Stimulated activated CD4-positive, alpha-beta T cell treated with anti-CD3 and anti-CD28 coated beads, Interleukin-4, amount 100 ng/mL, for 1 hour (primary cell): Measurements from ENCODE around the gene OSCP1.

ENCODE experiments used
- DNase-seq: peaks from one replicate; pipeline ENCODE4 v3.0.0-alpha.2; 2020

OSCP1 gene

DNA sequence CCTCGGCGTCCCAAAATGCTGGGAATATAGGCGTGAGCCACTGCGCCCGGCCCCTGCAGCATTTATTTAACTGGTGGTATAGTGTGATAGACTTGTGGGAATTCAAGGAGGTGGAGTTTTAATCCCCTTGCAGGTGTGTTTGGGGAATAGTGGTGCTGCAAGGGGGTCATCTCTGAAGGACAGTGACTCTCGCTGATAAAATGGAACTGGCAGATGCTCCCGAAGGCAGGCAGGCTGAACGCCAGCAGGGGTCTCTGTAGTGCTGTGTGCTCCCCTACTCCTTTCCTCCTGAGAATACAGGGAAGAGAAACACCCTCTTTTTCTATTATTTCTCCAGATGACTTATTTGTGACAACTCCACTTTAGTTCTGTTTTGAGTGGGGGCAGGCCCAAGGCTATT, 4.0 kb downstream of the OSCP1 start:
- DNase-seq: no peak

DNA sequence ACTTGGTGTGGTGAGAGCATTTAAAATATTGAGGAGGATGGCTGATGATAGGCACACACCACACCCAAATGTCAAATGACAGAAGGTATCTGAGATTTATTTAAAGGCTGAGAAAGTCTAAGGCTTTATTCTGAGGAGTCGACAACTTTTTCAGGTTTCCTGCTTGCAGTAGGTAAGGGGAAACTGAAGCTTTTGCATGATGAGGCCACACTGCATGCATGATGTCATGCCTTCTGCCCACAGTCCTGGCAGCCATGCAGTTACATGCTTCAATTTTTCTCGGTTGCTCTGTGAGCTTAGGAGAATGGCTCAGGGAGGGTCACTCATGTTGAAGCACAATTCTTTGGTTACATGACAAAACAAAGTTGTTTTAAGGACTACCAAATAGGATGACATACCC, 7.0 kb downstream of the OSCP1 start:
- no peak for DNase-seq

DNA sequence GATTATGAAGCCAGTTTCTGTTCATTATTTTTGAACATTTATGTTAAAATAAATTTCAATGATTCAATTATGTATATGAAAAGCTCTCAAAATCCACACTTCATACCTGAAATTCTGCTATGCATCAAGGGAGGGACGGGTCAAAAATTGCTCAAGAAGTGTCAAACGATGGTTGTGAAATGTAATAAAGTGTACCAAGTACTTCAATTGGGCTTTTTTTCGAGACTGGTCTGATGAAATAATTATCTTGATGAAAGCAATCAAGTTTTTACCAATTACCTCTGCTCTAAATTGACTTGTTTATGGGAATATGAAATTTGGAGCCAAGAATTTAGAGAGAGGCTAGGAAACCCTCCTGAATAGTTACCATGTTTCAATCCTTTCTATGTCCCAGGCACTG, 7.9 kb downstream of the OSCP1 start:
- DNase-seq: no peak

DNA sequence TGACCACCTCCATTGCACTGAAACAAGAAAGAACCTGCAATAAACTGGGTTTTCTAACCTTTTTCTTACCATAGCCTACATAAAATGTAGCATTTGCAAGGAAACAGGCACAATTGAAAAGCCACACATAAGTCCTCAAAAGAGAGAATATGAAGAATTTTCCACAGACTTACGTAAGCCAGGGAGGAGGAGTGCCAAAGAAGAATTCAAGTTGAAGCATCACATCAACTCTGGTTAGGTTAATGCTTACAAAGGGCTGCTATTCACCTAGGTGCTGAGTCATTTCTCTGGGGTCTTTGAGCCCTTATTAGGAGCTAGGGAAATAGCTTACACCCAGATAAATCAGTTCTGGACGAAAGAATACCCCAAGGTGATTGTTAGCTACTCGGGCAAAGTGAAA, 9.6 kb downstream of the OSCP1 start:
- no peak for DNase-seq

DNA sequence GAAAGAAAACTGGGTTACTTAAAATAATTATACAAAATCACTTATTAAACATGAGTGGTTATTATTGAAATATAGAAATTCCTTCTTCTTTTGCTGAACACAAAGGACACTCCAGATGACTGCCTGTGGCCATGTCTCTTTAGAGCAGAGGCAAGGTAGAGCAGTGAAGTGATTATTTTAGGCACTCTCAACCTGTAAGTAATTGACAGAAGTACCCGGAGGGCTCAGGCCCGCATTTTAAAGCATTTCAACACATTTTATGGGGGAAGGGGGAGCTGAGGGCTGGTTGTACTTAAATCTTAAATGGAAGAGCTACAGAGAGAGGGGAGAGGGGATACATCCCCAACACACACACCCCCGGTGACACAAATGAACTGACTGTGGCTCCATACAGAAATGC, 10.2 kb downstream of the OSCP1 start:
- no peak for DNase-seq

DNA sequence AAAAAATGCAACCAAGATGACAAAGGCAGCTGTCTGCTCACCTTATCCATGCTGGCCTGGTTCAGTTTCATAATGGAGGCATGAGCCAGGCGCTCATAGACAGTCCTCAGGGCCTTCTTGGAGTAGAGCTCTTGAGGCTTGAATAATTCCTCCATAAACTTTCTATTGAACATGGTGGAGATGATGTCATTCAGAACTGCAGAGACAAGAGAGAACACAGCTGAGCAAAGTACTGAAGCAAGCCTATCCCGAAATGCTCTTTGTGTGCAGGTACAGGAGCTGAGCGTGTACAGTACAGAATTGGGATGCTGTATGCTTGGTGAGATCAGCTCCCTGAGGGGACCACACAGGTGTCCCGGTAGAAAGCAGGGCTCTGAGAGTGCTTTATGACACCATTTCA, 11.5 kb downstream of the OSCP1 start:
- no peak for DNase-seq

DNA sequence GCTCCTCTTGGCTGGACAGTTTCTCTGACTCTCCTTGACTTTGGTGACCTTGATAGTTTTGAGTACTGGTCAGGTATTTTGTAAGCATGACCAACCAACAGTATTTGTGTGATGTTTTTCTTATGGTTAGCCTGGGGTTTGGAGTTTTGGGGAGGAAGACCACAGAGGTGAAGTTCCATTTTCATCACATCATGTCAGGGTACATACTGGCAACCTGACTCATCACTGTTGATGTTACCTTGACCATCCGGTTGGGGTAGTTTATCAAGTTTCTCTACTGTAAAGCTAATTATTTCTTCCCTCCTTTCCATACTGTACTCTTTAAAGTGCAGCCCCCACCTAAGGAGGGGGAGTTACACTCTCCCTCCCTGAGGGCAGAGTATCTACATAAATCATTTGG, 13.4 kb downstream of the OSCP1 start:
- DNase-seq: no peak

DNA sequence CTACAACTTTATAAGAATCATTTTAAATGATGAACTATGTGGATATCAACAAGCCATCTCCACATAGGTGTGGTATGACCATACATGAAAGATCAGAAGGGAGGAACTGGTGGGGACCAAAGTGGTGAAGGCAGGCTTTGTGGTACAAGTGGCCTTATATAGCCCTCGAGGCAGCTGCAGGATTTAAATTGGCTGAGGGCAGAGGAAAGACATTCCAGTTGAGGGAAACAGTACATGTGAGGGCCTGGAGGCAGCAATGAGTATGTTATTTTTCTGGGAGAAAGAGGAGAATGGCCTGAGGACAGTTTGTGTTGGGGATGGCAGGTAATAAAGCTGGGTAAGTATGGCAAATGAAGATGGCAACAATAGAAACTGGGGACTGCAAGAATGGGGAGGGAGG, 17.1 kb downstream of the OSCP1 start:
- DNase-seq: no peak

DNA sequence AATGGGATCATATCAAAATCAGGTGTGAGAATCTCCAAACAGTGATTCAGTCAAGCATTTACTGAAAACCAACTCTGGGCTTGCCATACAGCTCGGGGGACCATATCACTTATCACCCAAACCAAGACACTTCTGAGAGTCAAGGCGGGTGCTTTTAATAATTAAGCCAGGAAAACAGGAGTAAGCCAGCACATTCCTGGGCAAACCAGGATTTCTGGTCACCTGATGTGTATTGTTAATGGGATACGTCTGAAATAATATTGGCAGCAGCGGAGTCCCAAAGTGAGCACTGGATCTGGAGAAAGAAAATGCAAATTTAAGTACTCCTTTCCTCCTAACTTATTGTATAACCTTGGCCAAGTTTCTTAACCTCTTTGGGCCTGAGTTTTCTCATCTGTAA, 17.6 kb downstream of the OSCP1 start:
- no peak for DNase-seq

DNA sequence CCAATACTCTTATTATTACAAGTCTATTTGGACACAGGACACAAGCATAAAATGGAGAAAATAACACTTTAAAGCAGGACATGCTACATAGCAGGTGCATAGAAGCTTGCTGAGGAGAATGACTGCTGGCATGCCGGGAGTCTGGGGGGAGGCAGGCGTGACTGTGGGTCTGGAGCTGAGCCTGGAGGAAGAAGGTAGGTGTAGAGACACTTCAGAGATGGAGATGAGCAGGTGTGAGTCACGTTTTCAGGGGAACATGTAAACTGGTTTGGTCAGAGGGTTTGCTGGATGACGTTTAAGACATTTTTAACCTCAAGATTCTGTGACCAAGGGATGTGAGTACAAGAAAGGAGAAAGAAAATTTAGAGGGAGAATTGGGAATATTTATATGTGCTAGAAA, 24.5 kb downstream of the OSCP1 start:
- DNase-seq: no peak

DNA sequence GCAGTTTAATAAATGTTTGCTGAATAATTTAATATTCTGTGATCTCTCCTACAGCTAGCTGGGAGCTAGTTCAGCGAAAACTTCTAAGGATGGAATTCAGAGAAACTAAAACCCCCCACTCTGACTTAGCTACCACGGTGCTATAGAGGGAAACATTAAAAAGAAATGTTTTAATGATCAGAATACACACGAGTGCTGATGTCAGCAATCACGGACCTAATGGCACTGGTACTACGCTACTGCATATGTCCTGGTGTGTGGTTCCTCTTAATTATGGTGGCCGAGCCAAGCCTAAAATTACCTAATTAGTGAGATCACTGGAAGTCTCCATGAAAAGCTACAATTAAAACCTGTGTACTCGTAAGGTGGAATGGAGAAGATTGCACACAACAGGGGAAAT, 28.6 kb downstream of the OSCP1 start:
- DNase-seq: no peak

DNA sequence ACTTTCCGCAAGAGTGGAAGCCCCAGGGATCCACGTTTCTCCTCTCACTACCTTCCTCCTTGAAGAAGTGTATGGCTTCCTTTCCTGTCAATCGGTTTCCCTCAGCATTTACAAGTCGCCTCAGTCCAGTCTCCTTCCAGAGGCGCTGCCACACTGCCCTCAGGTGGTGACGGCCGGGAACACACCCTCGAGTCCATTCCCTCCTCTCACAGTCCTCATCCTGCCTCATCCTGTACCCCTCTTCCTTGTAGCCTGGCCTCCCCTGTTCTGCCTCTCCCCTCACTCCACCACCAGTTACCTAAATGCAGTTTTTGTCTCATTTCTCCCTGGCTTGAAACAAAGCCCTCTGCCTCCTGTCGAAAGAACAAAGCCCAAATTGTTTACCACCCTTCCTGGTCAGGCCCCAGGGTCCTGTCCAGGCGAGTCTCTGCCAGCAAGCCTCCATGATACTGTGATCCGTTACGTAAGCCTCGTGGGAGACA, 29.4 kb downstream of the OSCP1 start:
- peak; percentile 93 for DNase-seq

DNA sequence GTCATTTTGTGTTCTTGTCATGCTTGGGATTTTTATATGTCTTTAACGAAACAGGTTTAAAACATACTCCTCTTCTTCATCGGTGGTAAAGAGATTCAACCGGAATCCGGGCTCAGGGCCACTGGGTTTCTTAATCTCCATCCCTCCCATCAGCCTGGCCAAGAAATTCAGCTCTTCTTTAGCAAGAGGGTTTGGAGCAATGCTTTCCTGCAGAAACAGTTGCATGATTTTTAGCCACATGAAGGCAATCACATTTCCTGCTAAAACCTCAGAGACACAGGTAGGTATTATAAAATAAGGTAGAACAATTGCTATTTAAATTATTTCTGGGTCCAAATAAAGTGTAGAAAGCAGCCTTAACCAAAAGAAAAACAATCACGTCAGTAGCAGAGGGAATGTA, 29.8 kb downstream of the OSCP1 start:
- DNase-seq: no peak

DNA sequence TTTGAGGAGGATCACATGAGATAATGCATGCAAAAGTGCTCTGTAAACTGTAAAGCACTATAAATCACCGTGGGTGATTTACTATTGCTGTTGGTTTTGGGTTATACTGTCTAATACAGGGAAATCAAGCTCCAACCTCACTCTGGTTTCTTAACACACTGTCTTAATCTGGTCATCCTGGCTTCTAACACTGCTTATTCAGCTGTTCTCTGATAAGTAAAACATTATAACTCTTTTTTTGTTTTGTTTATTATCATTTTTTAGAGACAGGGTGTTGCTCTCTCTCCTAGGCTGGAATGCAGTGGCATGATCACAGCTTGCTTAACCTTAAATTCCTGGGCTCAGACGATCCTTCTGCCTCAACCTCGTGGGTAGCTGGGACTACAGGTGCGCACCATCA, 30.7 kb downstream of the OSCP1 start:
- no peak for DNase-seq

DNA sequence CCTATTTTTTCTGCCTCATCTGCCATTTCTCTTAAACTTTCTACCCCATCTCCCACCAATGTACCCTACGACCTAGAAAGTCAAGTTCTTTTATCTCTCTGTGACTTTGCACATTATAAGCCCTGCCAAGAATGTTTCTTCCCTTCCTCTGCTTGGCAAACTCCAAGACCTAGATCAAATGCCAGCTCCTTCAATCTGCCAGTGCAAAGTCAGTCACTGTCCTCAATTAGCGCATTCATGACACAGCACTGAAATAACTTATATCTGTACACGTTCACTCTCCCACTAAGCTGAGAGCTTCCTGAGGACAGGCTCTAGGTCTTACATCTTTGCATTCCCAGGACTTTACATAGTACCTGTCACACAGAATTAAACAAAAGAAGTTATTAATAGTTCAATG, 31.1 kb downstream of the OSCP1 start:
- DNase-seq: no peak

DNA sequence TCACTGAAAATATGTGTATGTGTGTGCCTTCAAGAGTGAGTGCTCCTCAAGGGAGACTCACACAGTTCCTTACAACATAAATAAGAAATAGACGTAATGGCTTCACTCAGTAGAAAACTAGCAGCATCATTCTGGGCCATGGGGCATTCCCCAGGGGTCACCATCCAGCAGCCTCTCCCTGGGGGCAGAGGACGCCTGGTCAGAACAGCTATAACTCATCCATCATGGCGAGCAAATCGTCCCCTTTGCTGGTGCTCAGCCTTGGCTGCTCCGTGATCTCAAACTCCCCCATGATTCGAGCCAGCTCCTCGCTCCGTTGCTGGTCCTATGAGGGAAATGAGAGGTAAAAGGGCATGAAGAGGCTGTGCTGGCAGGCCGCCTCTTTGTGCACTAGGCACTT, 32.3 kb downstream of the OSCP1 start:
- DNase-seq: no peak

DNA sequence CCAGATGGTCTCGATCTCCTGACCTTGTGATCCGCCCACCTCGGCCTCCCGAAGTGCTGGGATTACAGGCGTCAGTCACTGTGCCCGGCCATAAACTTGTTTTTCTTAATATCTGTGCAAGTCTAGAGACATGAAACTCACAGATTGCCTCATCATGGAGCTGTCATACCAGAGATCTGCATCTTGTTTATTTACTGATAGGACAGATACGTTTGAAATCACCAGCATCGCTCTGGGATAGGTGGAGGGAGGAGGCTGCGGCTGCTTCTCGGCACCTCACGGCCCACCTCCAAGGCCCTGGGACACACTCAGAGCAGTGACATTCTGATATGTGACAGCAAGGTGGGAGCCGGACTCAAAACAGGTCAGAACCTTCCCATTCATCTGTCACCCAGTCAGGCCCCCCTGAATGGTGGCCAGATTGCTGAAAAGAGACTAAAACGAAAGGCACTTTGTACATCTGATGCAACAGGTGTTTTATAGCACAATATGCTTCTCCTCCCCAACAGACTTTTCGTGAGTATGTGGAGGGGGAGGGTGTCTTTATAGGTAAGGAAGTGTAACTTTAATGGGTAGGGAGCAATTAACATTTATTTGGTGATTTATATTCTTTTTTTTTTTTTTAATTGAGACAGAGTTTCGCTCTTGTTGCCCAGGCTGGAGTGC, 34.5 kb downstream of the OSCP1 start:
- DNase-seq: no peak

DNA sequence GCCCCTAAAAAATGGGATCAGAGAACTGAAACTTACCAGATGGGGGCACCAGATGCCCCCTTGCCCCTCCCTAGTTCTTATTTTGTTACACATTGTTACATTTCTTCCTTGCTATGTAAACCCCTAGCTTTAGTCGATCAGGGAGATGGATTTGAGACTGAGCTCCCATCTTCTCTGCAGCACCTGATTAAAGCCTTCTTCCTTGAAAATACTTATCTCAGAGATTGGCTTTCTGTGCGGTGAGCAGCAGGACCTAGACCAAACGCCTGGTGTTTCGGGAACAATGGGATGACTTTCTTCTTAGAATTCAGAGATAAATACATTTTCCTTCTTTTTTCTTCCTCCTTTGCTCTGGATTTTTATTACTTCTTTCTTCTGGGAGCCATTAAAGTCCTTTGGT, 35.9 kb downstream of the OSCP1 start:
- no peak for DNase-seq

DNA sequence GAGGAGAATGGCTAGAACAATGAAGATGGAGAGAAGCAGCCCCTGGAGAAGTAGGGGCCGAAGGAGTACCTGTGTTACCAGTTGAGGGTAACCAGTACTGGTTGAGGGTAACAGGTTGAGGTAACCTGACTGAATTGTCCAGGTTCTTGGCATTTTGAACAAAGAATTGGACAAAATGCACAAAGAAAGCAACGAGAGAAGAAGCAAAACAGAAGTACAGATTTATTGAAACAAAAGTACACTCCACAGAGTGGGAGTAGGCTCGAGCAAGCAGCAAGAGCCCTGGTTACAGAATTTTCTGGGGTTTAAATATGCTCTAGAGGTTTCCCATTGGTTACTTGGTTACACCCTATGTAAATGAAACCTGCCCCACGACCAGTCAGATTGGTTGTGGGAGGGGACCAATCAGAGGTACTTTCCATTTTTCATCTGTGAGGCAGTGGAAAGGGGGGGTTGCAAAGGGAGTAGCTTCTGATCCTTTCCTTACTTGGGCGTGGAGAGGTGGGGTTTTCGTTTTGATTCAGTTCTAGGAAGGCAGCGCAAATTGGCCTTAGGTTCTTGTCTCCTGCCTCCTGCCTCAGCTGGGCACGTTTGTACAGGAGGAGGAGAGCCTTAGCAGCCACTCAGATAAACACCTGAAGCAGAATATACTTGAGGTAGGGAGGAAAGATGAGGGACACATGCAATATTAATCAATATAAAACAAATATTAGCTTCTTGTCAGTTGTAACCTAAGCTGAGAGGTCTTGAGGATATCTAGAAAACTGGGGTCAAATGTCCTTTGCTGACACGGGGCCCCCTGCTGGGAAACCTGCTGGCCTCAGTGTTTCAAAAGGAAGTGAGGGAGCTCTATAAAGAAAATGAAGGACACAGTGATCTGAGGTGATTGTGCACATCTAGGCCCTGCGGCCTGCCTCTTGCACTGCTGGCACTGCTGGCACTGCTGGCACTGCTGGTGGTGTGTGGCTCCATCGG, 38.3 kb downstream of the OSCP1 start:
- peak; percentile 18 for DNase-seq

DNA sequence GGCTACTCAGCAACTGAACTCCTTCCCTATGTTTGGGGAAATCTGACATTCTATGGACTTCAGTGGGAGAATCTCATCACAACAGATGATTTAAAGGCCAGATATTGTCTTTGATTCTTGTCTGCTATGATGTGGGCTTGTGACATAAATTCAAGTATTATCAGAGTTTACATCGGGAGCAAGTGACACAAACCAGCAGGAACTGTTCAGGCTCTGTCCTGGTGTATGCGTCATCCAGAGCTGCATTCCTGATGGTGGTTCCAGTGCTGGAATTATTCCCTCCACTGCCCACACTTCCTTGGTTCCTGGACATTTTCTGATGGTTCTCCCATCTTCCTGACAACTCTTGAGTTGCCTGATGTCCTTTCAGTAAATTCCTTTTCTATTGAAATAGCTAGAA, 41.8 kb downstream of the OSCP1 start:
- no peak for DNase-seq

DNA sequence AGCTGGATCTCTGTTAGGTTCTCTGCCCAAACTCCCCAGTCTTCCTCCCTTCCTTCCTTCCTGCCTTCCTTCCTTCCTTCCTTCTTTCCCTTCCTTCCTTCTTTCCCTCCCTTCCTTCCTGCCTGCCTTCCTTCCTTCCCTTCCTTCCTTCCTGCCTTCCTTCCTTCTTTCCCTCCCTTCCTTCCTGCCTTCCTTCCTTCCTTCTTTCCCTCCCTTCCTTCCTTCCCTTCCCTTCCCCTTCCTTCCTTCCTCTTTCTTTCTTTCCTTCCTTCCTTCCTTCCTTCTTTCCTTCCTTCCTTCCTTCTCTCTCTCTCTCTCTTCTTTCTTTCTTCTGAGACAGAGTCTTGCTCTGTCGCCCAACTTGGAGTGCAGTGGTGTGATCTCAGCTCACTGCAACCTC, 43.8 kb downstream of the OSCP1 start:
- DNase-seq: no peak

DNA sequence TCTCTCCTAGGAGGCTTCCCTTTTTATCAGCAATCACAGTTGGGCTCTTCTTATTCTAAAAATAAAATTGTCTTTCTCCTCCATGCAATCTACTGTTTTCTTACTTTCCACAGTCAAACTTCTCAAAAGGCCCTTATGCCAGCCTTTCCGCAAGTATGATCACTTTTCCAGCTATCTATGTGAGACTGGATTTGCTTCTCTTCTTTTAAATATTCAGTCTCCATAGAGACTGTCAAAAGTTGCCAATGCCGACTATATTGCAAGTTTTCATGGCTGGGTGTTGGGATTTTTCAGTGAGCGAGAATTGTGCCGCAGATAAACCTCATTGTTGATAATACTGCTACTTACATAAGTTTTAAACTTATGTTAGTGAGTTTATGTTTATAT, 47.8 kb downstream of the OSCP1 start:
- no peak for DNase-seq

DNA sequence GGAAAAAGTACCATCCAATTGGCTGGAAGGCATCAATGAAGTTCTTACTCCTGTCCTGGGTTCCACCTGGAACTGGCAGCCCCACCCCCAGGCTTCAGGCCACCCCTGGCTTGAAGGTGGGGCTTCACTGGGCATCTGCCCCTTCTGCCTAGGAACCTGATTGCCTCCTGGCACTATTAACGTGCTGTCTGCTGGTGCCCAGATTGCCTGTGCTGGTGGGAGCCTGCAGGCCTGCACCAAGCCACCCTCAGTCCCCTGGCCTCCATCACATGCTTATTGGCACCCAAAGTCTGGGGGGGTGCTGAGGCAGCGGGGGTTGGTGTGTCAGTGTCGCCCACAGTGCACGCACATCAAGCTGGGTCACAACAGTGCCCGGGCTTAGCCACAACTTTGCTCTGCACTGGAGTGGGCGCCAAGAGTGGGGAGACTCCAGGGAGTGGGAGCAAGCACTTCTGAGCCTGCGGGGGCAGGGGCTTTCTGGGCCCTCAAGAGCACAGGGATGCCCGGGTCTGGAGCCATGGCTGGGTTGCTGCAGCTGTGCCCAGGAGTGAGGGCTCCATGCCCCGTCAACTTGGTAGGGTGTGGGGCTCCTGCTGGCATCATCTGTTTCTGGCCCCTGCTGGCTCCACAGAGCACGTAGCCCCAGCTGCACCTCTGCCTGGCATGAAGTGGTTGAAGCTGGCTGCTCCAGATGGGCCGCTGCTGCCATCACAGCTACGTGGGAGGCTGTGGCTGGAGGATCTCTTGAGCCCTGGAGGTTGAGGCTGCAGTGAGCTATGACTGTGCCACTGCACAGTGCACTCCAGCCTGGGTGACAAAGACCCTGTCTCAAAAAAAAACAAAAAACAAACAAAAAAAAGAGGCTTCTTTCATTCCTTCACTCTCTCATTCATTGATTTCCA, 48.4 kb downstream of the OSCP1 start:
- no peak for DNase-seq
